ENCODE measurements around the gene CABP1. TPM values are rescaled to one million over a fixed set of nuclear protein-coding genes. Genes with fewer than 3 reads are reported as not detected.

The CABP1 gene
- total RNA-seq, 1 donor from 2014 or later, result 0.27 TPM

- Mint-ChIP-seq H3K27ac (no peak overlapping the region), H3K4me1 (peaks cover 26% of the 10 kb centered on the region), H3K27me3 (no peaks in the 10 kb centered on the region), H3K9me3 (no peaks in the 10 kb centered on the region), H3K36me3 (ENCODE audit: low read depth) (no peaks in the 10 kb centered on the region), H3K4me3 (no peak overlapping the region)
- TF ChIP-seq CTCF (IDR thresholded peaks at IDR 0.05), result no peak
- CTCF ChIA-PET, result interaction anchor here (2.5 to 3.9 kb wide), 2 partner anchors 13 to 25 kb away, joined by 8 to 27 read pairs; no protein-coding TSS in a partner anchor
- ATAC-seq (ENCODE audit: low read depth) (no peak), DNase-seq (no peak)
- intact Hi-C loops (cut with micrococcal nuclease), result no loop called here
- POLR2A ChIA-PET, result interaction anchor here (1.5 kb wide), 1 partner anchor 8 kb away, joined by 5 read pairs; no protein-coding TSS in a partner anchor
These were observed 21.0 kb downstream of the CABP1 start for GRCh38 chr12:120661432-120661831.

GRCh38 chr12:120662879-120663278 is 22.5 kb downstream of the CABP1 start:
- POLR2A ChIA-PET, result interaction anchor here (0.6 to 1.5 kb wide), 8 partner anchors 11 to 796 kb away, joined by 3 to 15 read pairs (median 5); partner anchors contain the start of gene MLEC
- intact Hi-C loops (cut with micrococcal nuclease), result loop anchor here (1.0 kb wide), 3 partner anchors 11 to 22 kb away; no protein-coding TSS in a partner anchor
- peak; percentile 96 for ATAC-seq (ENCODE audit: low read depth)
- Mint-ChIP-seq H3K4me1 (peaks cover 32% of the 10 kb centered on the region), H3K4me3 (peak overlapping the region; percentile 48), H3K27me3 (no peaks in the 10 kb centered on the region), H3K36me3 (ENCODE audit: low read depth) (no peaks in the 10 kb centered on the region), H3K27ac (peak overlapping the region; percentile 42), H3K9me3 (no peaks in the 10 kb centered on the region)
- CTCF ChIA-PET, result interaction anchor here (1.2 to 3.9 kb wide), 3 partner anchors 14 to 128 kb away, joined by 3 to 27 read pairs (median 8); a partner anchor contains a TSS
- TF ChIP-seq CTCF (IDR thresholded peaks at IDR 0.05), result no peak
- DNase-seq, result no peak

- Mint-ChIP-seq H3K27ac (no peak overlapping the region), H3K27me3 (no peaks in the 10 kb centered on the region), H3K4me3 (no peak overlapping the region), H3K9me3 (no peaks in the 10 kb centered on the region), H3K36me3 (ENCODE audit: low read depth) (no peaks in the 10 kb centered on the region), H3K4me1 (peaks cover 41% of the 10 kb centered on the region)
- TF ChIP-seq CTCF (IDR thresholded peaks at IDR 0.05), result no peak
- DNase-seq (no peak), ATAC-seq (ENCODE audit: low read depth) (no peak)
- CTCF ChIA-PET, result interaction anchor here (1.2 to 3.9 kb wide), 3 partner anchors 15 to 129 kb away, joined by 3 to 27 read pairs (median 8); a partner anchor contains a TSS
- intact Hi-C loops (cut with micrococcal nuclease), result loop anchor here (1.0 kb wide), 3 partner anchors 11 to 22 kb away; no protein-coding TSS in a partner anchor
- POLR2A ChIA-PET, result interaction anchor here (1.0 to 1.5 kb wide), 7 partner anchors 10 to 23 kb away, joined by 3 to 10 read pairs (median 4); partner anchors contain the start of gene MLEC
These were observed 23.3 kb downstream of the CABP1 start for GRCh38 chr12:120663741-120664140.

GRCh38 chr12:120666571-120667390 is 26.4 kb downstream of the CABP1 start:
- peaks cover 68% of the 10 kb centered on the region for H3K4me1 Mint-ChIP-seq
- TF ChIP-seq CTCF (IDR thresholded peaks at IDR 0.05), result no peak
- ATAC-seq (ENCODE audit: low read depth) (no peak), DNase-seq (no peak)
- H3K9me3 Mint-ChIP-seq, result no peaks in the 10 kb centered on the region
- intact Hi-C loops (cut with micrococcal nuclease), result no loop called here
- H3K27me3 Mint-ChIP-seq, result peaks cover 5% of the 10 kb centered on the region
- no peaks in the 10 kb centered on the region for H3K36me3 Mint-ChIP-seq (ENCODE audit: low read depth)
- ChIA-PET CTCF (interaction anchor here (0.6 to 1.2 kb wide), 5 partner anchors 18 to 304 kb away, joined by 3 to 6 read pairs (median 3); partner anchors contain the start of gene MLEC), POLR2A (interaction anchor here (0.5 to 5.2 kb wide), 8 partner anchors 9 to 686 kb away, joined by 3 to 60 read pairs (median 9); partner anchors contain the start of genes ANAPC5, MLEC and UNC119B)
- peak overlapping the region; percentile 38 for H3K27ac Mint-ChIP-seq
- no peak overlapping the region for H3K4me3 Mint-ChIP-seq
